Measurements from ENCODE around the gene MAST1. TPM values are rescaled to one million over a fixed set of nuclear protein-coding genes. Genes with fewer than 3 reads are reported as not detected.
"Not testable (repeated sequence)": the region's sequence is repeated elsewhere in the genome, so short reads cannot be mapped to it uniquely, and the experiment has no call there.

The MAST1 gene
- total RNA-seq, 4 donors from 2014 or later, result 1.2 TPM; not detected in 3

- intact Hi-C loops (cut with DNase I; ENCODE audit: low total_unique reads), result no loop called here
- peaks cover 0 to 10% of the 10 kb centered on the region in 2 donors for H3K9me3 ChIP-seq
- H3K4me1 ChIP-seq, result peaks cover 0 to 15% of the 10 kb centered on the region in 2 donors
- TF ChIP-seq POLR2A (IDR thresholded peaks at IDR 0.05), result no peak
- TF ChIP-seq CTCF (IDR thresholded peaks at IDR 0.05), result no peak
- H3K27ac ChIP-seq, result no peak within 1 kb of the TSS
- H3K36me3 ChIP-seq, result no peaks in the 10 kb centered on the region
- no peak for DNase-seq
- no peak within 1 kb of the TSS for H3K4me3 ChIP-seq
- H3K27me3 ChIP-seq, result peaks cover 15 to 17% of the 10 kb centered on the region in 2 donors
Observed at GRCh38 chr19:12886969-12887747, 48.8 kb downstream of the MAST1 start, which contains the start of gene KLF1. Gene KLF1 (minus strand): TSS chr19:12887201. CDS start chr19:12887140, 61 bp downstream.

GRCh38 chr19:12888006-12888603 is 49.8 kb downstream of the MAST1 start:
- peaks cover 0 to 15% of the 10 kb centered on the region in 2 donors for H3K4me1 ChIP-seq
- H3K27ac ChIP-seq, result no peak overlapping the region
- no peak for DNase-seq
- H3K27me3 ChIP-seq, result peaks cover 15 to 17% of the 10 kb centered on the region in 2 donors
- intact Hi-C loops (cut with DNase I; ENCODE audit: low total_unique reads), result no loop called here
- TF ChIP-seq POLR2A (IDR thresholded peaks at IDR 0.05), result no peak
- no peak for TF ChIP-seq CTCF (IDR thresholded peaks at IDR 0.05)
- no peaks in the 10 kb centered on the region for H3K36me3 ChIP-seq
- H3K4me3 ChIP-seq, result no peak overlapping the region
- H3K9me3 ChIP-seq, result peaks cover 0 to 10% of the 10 kb centered on the region in 2 donors

- H3K4me3 ChIP-seq; H3K9me3 ChIP-seq; intact Hi-C loops (cut with DNase I; ENCODE audit: low total_unique reads); H3K27me3 ChIP-seq; H3K36me3 ChIP-seq; DNase-seq: not testable (repeated sequence)
- peaks cover 0 to 12% of the 10 kb centered on the region in 2 donors for H3K4me1 ChIP-seq
- peak overlapping the region in 1 of 2 donors; percentile 79 for H3K27ac ChIP-seq
Observed at GRCh38 chr19:12890299-12890786, 52.0 kb downstream of the MAST1 start.

- Histone ChIP-seq H3K4me3 (peak within 1 kb of the TSS; percentile 92 to 94), H3K27me3 (peaks cover 0 to 2% of the 10 kb centered on the region in 2 donors), H3K9me3 (no peaks in the 10 kb centered on the region), H3K36me3 (no peaks in the 10 kb centered on the region), H3K27ac (peak within 1 kb of the TSS; percentile 61 to 85), H3K4me1 (peaks cover 0 to 6% of the 10 kb centered on the region in 2 donors)
- intact Hi-C loops (cut with DNase I; ENCODE audit: low total_unique reads), result no loop called here
- peak; percentile 95 to 98 for DNase-seq
- TF ChIP-seq POLR2A (IDR thresholded peaks at IDR 0.05) (peak; percentile 17 to 64), CTCF (IDR thresholded peaks at IDR 0.05) (peak in 1 of 4 experiments; percentile 34)
Observed at GRCh38 chr19:12890787-12891552, 52.7 kb downstream of the MAST1 start, which contains the start of gene GCDH. Gene GCDH (plus strand): TSS chr19:12891160. CDS start chr19:12891305, 145 bp downstream.

- peak overlapping the region; percentile 92 to 94 for H3K4me3 ChIP-seq
- TF ChIP-seq CTCF (IDR thresholded peaks at IDR 0.05) (no peak), POLR2A (IDR thresholded peaks at IDR 0.05) (no peak)
- peak overlapping the region; percentile 61 to 85 for H3K27ac ChIP-seq
- no peaks in the 10 kb centered on the region for H3K27me3 ChIP-seq
- H3K4me1 ChIP-seq, result peaks cover 0 to 6% of the 10 kb centered on the region in 2 donors
- H3K36me3 ChIP-seq, result no peaks in the 10 kb centered on the region
- DNase-seq, result no peak
- H3K9me3 ChIP-seq, result no peaks in the 10 kb centered on the region
- intact Hi-C loops (cut with DNase I; ENCODE audit: low total_unique reads), result no loop called here
Observed at GRCh38 chr19:12891553-12892021, 53.3 kb downstream of the MAST1 start.
